Eye (tissue), 1 donor: ENCODE measurements around the gene TMEM72.
"Not testable (repeated sequence)": the region's sequence is repeated elsewhere in the genome, so short reads cannot be mapped to it uniquely, and the experiment has no call there.

ENCODE experiments used
- DNase-seq: peaks from one replicate; pipeline ENCODE4 v3.0.0-alpha.2; 2015

The TMEM72 gene

GRCh38 chr10:44911081-44911540, at the start of gene TMEM72:
TSS of gene TMEM72 (plus strand) at chr10:44911337. CDS start at chr10:44911513, 176 bp downstream.
- DNase-seq, result peak; percentile 76

- DNase-seq, result no peak
Measured at GRCh38 chr10:44862006-44862751, 49.0 kb upstream of the TMEM72 start.

- DNase-seq, result no peak
Measured at GRCh38 chr10:44862924-44863323, 48.2 kb upstream of the TMEM72 start.

DNA sequence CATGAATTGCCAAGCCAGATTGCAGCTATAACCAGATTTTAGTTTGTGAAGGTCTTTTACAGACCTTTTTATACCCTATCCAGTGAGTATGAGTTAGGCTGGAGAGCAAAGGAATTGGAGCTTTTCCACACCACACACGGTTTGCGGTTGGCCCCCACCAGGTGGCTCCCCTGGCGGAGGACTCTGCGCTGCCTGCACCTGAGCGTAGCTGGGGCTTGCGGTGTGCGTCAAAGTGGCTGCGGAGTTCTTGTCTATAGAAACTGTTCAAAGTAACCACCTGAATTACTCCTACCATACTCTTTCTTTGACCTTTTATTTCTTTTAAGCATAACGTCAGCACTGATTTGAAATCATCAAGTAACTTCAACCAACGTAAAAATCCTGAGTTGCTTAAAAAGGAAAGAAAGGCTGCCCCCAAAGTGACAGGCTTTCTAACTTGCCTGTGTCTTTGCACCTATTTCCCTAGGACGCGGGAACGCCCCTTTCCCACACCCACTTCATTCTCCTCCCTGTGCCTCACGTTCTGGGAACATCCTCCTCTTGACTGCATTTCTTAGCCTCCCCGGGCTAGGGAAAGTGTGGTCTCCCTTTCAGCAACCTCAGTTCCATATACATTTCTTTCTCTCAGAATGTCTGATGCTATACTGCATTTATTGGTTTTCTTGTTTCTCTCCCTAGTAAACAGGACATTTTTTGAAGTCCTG, 47.6 kb upstream of the TMEM72 start:
- DNase-seq, result no peak

DNA sequence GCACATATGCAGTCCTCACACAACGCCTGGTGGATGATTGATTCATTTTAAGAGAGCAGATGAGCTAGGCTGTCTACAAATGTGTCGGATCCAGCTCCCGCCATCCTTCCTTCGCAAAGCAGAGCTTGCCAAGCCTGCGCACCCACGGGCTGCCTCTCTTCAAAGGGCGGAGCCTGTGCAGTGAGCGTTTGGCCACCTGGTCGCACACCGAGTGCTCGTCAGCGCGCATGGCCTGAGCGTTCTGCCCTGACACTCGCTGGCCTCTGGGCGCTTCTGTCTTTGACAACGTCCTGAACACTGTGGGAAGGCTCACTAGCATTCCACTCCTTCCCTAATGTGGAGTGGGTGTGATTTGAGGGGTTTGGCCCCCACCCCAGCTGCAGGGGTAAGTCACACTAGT, 47.1 kb upstream of the TMEM72 start:
- peak; percentile 80 for DNase-seq

- peak; percentile 98 for DNase-seq
Measured at GRCh38 chr10:44864637-44865288, 46.4 kb upstream of the TMEM72 start.

DNA sequence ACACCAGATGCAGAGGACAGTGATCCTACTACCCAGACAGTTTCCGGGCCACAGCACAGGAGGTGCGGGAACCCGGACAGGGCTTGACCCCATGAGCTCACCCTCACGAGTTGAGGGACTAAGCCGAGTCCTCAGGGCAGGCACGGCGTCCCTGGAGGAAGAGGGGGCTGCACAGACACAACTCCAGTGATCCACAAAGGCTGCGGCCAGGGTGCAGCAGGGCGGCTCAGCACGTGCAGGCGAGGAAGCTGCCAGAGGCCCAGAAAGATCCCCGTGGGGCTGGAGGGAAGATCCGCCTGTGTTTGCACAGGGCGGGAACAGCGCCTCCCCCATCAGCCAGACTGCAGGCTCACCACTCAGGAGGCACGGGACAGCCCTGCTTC, 45.9 kb upstream of the TMEM72 start:
- no peak for DNase-seq

GRCh38 chr10:44866367-44866766, 44.8 kb upstream of the TMEM72 start:
- DNase-seq, result not testable (repeated sequence)

- DNase-seq, result no peak
Measured at GRCh38 chr10:44870031-44870430, 41.1 kb upstream of the TMEM72 start.

- DNase-seq, result peak; percentile 67
Measured at GRCh38 chr10:44873160-44873559, 38.0 kb upstream of the TMEM72 start.

DNA sequence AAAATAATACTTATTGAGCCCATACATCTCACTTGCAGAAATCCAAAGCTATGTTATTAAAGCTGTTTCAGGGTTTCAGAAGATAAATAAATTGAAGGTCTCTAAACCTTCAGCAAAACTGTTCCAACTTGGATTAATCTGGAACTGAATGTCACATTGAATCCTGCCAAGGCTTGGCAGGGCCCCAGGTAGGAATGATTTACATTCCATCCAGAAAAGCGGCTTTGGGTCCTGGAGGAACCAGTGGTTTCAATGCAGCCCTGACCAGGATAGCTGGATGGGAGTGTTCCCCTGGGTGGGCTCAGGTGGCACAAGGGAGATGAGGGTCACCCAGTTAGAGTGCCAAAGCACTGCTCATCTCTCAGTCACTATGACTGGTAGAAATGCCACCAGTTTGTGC, 37.0 kb upstream of the TMEM72 start:
- peak; percentile 66 for DNase-seq

GRCh38 chr10:44878706-44879530, 32.2 kb upstream of the TMEM72 start:
- DNase-seq, result peak; percentile 96

GRCh38 chr10:44879531-44879899, 31.6 kb upstream of the TMEM72 start:
- DNase-seq, result no peak

DNA sequence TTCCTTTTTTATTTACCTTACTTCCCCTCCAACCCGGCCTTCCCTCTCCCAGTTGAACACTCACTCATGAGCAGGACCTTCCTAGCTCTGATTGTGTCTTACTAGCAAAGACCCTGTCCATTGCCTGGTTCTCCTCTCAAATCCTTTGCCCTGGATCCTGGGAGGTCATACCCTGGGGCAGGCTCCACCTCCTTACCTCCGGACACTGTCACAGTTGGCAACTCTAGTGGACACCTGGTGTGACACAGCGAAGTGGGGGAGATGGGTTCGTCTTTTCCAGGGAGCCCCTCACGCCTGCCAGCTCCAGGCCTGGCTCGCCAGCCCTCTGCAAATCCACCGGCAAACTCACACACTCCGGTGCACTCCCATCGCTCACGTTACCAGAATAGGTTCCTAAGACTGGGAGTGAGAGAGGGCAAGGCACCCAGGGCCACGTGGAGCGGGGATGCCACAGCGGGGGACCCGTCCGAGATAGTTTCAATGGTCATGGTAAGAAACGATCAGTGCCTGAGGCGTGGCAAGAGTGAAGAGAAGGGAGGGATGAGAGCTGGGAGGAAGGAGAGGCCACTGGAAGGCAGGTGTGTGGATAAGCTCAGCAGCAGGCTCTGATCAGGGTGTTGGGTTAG, 30.9 kb upstream of the TMEM72 start:
- DNase-seq, result no peak

DNA sequence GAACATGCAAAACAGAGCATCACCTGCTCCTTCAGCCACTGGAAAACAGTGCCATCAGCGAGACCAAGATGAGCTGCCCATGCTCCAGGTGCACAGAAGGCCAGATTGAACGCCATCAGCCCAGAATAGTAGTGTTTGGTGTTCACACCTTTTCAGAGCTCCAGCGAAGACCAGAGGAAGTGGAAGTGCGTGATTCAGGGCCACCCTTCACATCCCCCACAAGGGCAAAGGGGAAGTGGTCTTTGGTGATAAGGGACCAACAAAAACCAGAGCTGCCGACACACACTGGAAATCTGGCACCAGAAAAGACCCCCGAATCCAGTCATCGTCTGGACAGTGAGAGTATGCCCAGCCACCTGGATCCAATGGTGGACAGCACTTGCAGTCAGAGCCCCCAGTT, 29.5 kb upstream of the TMEM72 start:
- DNase-seq, result no peak

DNA sequence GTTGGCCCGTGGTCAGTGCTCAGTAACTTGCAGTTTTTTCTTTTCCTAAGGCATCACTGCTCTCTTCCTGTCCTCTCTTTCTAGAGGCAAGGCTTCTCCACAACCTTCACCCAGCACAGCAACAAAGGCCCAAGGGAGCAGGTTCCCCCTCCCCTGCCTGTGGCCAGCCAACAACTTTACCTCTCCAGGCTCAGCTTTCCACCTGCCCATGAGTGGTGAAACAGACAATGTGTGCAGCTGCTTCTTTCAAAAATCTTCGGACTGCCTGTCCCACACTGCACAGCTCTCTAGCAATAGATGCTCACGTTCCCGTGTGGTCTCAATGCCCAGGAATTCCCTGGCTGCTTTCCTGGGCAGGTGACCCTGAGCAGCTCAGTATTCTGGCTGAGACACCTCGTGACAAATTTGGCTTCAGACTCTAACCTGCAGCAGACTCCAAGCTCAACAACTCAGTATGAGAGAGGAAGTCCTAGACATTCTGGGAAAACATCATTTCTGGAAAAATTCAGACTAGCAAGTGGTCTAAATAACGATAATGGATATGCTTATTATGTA, 28.9 kb upstream of the TMEM72 start:
- no peak for DNase-seq

GRCh38 chr10:44883593-44884331, 27.4 kb upstream of the TMEM72 start:
- DNase-seq, result no peak

- DNase-seq, result no peak
Measured at GRCh38 chr10:44885710-44886109, 25.4 kb upstream of the TMEM72 start.

DNA sequence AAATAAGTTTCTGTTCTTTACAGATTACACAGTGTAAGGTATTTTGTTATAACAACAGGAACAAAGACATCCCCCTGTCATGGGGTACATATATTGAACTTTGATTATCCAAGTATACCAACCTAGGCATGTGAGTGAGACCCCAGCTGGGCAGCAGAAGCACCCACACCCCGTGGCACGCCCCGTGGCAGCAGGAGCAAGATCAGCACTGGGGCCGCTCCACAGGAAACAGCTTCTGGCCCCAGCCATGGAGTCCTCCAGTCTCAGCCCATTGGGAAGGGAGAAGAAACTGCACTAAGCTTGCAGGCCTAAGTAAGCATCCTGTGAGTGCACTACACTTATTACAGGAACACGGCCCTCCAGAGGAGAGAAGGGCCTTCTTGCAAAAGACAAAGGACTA, 24.2 kb upstream of the TMEM72 start:
- no peak for DNase-seq

DNA sequence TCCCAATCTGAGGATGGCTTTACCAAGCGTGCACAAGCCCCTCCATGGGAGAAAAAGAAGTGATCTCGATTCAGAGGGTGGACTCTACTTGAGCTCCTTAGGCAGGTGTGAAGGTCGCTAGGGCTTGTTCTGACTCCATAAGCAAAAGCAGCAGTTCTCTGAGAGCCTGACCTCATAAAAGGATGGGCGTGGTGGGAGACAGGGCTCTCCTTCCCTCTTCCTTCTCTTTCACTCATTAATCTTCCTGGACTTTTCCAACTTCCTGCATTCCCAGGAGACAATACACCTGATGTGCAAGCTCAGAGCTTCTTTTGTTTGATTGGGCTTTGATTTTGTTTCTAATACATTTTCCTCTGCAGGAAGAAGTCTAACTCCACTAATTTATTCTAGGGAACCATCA, 22.3 kb upstream of the TMEM72 start:
- DNase-seq, result no peak

DNA sequence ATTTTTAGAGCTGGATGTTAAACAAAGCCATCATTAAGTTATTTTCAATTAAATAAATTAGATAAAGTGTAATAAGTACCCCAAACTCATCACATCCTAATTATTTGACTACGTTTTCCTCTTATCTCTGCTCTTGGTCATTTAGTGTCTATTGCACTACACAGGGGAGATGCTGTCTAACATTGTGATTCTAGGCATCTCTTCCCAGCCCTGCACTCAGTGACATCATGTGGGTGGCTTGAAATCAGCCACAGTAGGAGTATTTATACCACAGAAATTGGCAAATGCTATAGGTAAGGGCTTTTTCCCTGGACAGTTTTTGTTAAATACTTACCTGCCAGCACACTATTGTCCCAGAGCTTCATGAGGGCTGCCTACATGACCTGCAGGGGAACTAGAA, 21.3 kb upstream of the TMEM72 start:
- DNase-seq, result no peak
